Stimulated activated CD4-positive, alpha-beta T cell treated with anti-CD3 and anti-CD28 coated beads, Interleukin-2, amount 100 ng/mL, for 24 hours (primary cell): Measurements from ENCODE around the gene NAIF1.

Experiments used
- DNase-seq, 2 donors: peaks; one replicate each; pipeline ENCODE4 v3.0.0-alpha.2; 2020

The NAIF1 gene

DNA sequence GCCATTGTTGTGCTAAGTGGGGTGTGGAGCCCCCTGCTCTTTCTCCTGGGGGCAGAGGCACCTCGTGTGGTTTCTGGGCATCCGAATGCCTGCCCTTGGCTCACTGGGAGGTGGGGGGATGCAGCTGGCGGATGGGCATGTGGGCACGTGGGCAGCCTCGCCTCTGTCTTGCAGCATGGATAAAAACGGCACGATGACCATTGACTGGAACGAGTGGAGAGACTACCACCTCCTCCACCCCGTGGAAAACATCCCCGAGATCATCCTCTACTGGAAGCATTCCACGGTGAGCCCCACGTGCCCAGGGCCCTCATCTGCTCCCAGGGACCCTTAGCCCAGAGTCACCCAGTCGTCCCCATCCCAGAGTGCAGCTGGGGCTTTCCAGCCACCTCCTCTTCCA is 35.1 kb upstream of the NAIF1 start:
- DNase-seq = no peak

DNA sequence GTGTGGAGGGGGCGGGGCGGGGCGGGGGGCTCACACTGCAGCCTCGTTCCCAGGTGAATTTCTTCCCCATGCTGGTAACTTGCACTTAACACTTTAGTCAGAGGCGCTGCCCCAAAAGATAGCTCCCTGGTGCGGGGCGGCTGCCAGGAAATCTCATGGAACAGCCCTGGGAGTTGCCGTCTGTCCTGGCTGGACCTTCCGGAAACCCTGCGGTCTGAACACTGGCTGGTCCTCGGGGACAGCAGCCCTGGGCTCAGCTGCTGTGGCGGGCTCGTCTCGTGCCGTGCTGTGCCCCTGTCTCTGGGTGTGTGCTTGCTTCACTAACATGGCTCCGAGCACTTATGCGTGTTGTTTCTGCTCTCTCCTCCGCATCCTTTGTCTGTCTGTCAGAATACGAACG is 34.6 kb upstream of the NAIF1 start:
- DNase-seq = no peak

DNA sequence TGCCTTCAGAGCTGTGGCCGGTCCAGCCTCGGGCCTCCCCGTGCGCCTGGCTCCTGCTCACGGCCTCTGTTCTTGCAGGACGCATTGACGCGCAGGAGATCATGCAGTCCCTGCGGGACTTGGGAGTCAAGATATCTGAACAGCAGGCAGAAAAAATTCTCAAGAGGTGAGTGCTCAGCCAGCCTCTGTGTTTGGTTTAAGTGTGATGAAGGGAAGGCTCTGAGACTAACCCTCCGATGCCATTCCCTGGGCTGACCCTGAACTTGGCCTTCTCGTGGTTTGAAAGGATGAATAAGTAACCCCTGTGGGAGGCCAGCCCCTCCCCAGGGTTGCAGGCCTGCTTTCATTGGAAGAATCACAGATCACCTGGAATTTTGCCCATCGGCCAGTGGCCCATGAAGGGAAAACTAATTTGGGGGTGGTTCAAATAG is 34.1 kb upstream of the NAIF1 start:
- no peak for DNase-seq

DNA sequence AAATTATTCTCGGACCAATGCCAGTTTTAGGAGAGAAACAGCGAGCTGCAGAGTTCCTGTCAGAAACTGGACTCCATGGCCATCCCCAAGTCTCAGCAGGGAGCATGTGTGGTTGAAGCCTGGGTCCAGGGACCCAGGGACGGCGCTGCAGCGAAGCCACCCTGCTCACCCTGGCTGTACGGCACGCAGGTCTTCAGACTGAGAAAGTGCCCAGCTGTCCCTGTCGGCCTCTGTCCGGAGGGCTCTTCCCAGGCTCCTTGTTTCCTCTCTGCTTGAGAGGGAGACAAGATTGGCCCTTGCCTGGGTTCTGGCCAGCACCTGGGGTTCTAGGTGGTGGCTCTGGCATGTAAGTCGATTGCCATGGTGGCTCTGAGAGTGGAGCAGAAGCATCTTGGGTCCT is 33.5 kb upstream of the NAIF1 start:
- no peak for DNase-seq

DNA sequence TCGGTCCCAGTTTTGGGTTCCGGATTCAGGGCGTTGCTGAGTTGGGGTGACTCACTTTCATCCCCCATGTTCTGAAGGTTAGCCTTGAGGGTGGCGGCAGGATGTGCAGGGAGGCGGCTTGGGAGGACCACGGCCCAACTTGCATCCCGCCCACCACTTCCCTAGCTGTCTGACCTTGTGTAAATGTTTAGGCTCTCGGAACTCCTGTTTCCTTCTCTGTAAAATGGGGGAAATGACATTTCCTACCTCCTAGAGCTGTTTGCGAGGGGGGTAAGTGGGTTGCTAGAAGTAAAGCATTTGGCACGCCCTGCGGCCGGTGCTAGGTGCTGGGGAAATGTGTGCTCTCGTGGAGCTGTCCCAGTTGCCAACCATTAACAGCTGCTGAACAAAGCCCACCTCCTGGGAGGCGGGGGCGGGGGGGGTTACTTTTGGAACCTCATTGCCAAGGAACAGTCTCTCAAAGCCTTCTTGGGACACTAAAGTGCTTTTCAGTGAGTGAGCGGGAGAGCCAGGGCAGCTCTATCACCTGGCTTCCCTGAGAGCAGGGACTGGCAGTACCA is 32.9 kb upstream of the NAIF1 start:
- DNase-seq = no peak

DNA sequence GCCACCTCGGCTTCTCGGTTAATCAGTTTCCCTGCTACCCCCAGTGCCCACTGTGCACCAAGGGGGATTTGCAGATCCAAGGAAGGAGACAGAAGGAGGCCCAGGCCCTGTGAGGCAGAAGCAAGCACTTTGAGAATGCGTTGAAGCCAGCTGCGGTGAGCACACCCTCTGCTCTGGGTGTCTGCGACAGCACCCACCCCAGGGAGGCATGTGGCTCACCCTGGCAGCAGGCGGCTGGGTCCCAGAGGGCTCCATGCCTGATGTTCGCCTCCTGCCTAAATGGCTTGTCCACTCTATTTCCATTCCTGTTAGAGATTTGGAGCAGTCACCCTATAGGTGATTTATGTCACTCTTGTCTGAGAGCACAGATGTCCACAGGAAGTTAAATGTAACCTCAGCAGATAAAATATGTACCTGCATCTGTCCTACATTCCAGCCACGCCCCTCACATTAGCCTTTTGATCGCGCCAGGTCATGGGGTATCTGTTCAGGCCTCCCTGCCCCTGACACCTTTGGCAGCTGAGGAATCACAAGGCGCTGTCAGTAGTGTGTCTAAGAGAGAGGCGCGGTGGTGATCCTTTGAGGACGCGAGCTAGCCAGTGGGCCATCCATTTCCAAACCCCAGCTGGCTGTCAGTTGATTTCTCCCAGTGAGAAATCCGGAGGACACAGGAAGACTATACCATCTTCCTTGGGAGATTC is 32.3 kb upstream of the NAIF1 start:
- no peak for DNase-seq

DNA sequence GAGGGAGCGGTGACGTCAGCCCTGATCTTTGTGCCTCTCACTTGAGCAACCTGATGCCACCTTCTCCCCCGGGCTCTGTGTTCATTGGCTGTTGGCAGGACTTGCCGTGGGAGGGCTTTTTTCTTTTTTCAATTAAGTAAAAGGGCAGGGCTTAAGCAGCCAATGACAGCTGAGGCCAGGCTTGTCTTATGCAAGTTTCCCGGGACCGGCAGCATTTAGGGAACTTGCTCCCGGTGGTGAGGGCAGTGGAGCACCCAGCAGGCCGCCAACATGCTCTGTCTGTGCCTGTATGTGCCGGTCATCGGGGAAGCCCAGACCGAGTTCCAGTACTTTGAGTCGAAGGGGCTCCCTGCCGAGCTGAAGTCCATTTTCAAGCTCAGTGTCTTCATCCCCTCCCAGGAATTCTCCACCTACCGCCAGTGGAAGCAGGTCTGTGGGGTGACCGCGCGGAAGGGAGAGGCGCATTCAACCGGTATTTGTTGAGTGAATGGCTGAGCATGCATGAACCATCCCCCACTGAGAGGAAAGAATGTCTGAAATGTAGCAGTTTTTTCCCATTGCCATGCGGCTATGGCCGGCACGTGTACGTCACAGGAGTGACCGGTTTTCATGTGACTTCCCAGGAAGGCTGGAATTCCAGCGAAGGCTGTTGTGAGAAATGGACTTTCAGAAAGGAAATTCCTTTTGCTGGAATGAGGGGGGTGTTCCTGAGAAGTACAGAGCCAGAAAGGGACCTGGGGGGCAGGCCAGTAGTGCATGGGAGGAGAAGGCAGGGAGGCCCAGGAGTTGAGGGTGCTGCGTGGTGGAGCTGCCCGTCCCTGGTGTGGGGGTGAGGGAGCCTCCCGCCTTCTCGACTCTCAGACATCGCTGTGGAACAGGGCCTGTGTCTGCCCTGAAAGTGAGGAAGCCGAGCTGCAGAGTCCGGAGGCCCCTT is 31.4 kb upstream of the NAIF1 start:
- DNase-seq = peak; percentile 62 to 69

DNA sequence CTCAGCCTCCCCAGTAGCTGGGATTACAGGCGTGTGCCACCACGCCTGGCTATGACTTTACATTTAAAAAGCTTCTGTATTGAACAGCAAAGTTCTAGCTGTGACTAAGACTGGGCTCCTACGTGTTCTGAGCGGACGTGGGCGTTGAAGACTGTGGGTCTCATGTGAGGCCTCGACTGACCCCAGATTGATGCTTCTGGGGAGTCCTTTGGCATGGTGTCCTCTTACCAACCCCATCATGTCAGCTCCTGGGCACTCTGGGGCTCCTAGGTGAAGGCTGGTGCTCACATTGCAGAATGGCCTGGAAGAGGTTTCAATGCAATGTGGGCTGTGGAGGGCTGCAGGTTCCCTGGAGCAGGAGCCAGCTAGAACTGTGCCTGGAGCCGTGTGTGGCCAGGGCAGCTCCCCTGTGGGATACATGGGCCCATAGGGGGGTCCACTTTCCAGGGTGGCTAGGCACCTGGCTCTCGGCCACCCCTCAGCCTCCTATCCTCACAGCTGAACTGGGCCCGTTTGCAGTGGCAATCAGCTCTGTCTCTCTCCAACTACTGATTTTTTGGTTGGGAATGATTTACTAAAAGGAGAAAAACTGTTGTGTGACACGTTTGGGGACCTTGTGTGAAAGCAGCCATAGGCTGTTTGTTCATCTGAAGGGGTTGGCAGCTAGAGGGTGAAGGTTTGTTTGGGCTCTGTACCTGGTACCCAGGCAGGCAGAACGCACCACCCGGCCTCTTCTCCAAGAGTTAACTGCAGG is 30.6 kb upstream of the NAIF1 start:
- no peak for DNase-seq

DNA sequence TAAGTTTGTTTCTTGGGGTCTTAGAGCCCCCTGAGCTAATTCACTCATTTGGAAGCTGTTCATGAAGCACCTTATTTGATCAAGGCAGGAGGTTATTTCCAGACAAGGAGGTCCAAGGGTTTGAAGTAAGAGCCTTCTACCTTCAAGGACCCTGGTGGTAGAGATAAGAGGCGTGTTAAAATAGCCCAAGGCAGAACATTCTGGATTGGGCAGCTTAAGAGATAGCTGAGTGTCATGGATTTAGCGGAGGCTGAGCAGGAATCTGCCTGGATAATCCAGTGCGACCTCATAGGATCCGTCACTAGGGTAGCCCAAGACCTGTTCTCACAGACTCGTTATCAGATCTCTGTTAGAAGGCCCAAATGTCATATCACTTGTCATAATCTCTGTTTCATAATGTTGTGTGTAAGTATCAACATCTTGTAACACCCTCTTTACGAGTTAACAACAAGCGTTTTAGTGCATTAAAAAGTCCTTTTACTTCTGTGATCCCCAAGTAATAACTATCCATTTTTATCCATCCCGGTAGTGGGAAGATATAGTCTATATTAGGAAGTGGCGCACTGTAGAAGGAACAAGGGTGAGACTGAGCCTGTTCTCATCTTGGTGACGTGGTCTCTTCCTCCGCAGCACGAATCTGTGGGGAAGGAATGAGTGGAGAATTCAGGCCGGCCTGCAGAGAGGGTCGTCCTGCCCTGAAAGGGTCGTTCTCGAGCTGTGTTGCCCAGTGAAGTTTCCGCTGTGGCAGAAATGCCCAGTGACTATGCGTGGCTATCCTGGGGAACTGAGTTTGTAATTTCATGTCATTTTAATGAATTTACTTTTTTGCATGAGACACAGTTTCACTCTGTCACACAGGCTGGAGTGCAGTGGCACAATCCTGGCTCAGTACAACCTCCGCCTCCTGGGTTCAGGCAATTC is 29.8 kb upstream of the NAIF1 start:
- DNase-seq = no peak

DNA sequence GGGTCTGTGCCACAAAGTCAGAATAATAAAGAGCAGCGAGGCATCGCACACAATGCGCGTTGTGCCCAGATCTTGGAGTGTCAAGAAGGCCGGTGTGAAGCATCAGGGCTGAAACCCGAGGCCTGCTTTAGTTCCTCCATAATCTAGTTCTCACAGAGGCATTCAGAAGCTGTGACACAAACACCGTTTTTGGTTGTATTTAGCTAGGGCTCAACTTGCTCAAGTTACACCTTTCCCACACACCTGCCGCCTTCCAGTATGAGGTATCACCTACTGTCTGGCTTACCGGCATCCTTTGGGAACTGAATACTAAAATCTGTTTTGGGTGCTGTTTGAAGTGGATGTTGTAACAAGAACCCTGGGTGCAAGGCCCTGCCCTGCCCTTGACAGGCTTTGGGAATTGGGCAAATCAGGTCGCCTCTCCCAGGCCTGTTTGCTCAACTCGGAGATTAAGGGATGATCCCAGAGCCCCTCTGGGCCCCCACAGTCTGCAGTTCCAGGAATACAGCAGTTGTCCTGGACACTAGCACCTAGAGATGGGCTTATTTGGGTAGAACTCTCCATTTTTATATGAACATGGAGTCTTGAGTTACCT is 27.9 kb upstream of the NAIF1 start:
- DNase-seq = no peak

DNA sequence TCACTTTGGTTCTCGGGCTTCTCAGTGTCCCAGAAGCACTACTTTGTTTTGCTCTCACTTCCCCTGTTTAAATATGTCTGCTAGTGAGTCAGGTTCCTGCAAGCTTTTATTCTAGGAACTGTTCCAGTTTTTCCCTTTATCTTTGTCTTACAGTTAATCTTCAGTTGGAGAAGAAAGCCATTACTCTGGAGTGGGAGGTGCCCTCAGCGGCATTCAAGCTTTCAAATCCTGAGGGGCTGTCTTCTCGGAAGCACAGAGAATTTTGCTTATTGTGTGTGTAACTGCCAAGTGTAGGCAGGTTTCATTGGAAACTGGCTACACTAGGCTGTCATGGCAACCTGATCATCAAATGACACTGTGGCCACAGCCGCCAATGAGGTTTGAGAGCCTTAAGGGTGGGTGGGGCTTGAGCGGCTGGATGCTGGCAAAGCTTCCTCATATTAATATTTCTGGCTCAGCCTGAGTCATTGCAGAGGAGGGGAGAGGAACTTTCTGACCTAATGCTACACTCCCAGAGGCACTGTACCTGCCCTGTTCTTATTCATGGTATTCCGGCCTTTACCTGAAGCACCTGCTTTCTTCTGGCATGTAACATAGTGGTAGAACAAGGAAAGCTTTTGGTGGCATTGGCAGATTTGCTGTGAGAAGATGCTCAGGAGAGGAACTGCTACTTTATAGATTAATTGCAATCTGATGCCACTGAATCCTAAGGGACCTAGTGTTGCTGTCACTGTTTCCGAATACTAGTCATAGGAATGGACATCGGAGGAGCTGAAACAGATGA is 27.2 kb upstream of the NAIF1 start:
- DNase-seq = peak; percentile 85

DNA sequence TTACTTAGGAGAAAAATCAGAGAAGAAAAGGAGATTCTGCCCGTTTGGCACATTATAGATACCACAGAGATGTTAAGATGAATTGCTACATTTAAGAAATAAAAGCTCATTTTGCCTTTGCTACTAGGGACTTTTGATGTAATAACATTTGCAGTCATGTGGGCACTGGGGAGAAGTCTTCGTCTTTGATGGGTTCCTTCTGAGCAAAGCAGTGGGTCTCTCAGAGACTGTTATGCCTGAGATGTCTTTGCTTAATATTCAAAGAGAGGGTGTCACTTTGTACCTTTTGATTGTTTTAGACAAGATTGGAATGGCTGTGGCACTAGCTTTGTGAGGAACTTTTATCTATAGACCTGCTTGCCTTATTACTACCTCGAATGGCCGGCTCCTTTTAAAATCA is 25.9 kb upstream of the NAIF1 start:
- DNase-seq = no peak

DNA sequence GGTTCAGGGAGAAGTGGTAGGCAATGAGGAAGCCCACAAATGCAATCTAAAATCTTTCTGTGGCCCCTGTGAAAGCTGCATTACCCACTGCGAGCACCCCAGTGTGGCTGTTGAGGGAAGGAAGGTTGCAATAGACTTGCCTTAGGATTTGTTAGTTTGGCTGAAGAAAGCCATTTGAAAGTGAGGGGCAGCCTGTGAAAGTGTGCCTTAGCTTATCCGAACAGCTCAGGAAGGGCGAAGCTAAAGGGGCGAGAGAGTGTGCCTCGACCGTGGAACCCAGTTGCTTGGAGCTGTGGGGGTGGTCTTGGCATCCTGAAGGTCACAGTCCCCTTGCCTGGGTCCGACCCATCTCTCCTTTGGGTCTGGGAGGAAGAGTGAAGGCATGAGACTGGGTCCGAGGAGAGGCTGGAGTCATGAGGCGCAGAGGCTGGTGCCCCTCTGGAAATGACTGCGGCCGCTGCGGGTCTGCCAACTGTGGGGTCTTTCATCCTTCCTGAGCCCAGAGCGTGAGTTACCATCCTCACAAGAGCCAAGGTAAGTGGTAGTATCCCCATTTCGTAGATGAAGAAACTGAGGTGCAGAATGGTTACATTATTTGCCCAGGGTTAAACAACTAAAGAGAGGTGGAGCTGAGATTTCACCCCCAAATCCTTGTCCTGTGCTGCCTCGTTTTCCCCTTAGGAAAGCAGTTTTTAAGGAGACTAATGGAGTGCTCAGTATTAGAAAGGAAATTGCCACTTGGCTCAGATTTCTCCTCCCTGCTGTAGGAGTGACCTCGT is 25.3 kb upstream of the NAIF1 start:
- DNase-seq = no peak

DNA sequence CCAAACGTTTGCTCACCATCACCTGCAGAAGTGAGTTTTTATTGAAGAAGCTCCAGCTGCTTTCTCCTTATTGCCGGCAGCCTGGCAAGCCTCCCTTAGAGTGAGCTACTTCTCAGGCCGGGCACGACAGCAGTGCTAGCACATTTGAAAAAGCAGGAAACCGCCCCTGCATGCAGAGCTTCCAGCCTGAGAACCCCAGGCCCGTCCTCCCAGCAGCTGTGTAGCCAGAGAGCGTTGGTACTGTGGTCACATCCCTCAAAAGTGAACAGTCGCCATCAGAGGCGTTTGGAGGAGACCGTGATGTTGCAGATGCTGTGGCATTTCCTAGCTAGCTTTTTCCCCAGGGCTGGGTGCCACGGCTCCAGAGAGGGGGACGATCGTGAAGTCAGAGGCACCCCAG is 24.5 kb upstream of the NAIF1 start:
- no peak for DNase-seq

DNA sequence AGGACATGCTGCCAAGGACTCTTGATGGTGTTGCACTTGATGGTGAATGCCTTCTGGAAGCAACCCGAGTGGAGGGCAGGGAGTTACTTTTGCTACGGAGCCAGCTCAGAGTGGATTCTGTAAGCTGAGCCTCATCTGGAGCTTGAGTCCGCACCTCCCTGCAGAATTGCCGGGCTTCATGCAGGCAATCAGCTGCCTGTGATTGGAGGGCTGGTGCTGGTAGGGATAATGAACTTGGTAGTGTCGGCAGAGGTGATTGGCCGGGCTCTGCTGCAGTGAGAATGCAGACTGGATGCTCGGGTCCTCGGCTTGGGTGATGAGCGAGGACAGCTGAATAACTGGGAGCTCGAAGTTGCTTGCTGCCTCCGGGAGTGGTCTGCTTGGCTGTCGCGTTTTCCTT is 24.0 kb upstream of the NAIF1 start:
- DNase-seq = no peak

DNA sequence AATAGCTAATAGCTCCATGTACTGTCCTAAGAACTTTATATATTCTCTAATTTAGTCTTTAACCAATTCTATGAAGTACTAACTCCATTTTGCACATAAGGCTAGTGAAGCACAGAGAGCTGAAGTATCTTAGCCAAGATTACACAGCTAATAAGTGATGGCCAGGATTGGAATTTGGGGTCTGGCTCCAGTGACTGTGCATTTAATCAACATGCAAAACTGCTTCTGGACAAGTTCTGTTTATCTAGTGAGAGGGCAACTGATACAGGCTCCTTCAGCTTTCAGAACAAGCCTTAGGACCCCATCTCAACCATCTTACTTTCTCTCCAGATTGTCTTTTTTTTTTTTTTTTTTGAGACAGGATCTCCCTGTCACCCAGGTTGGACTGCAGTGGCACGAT is 22.2 kb upstream of the NAIF1 start:
- DNase-seq = no peak

DNA sequence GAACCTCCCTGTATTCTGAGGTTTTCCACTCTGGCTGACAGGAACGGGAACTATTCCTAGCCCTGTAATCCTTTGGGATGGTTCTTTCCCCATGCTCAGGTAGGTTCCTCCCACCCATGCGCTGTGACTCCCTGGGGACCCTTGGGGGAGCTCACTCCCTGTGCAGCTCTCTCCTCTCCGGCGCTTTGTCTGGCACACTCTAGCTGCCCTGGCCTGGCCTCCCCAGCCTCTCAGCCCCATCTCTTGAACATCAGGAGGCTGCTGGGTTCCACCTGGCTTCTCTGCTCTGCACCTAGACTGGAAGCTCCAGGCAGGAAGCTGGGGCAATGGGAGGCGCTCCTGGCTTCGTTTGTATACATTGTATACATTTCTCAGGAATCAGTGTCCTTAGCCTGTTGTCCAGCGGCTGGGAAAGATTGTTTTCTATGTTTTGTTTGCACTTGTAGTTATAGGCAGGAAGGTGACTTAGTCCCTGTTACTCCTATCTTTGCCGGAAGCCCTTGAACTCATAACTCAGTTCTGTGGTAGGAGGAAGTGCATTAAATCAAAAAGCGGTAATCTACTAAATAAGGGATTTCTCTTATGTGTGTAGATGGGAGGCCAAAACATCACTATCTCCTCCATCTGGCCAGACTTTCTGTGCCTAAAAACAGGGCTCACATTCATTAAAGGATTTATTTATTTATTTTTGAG is 21.3 kb upstream of the NAIF1 start:
- no peak for DNase-seq

DNA sequence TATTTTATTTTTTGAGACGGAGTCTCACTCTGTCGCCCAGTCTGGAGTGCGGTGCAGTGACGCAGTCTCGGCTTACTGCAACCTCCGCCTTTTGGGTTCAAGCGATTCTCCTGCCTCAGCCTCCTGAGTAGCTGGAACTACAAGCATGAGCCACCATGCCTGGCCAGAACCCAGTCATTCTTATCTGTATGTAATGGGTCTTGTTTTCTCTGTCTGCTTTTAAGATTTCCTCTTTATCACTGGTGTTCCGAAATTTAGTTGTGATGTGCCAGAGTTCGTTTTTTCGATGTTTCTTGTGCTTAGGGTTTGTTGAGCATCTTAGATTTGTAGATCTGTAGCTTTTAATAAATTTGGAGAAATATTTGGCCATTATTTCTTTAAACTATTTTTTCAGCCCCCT is 20.1 kb upstream of the NAIF1 start:
- DNase-seq = no peak

DNA sequence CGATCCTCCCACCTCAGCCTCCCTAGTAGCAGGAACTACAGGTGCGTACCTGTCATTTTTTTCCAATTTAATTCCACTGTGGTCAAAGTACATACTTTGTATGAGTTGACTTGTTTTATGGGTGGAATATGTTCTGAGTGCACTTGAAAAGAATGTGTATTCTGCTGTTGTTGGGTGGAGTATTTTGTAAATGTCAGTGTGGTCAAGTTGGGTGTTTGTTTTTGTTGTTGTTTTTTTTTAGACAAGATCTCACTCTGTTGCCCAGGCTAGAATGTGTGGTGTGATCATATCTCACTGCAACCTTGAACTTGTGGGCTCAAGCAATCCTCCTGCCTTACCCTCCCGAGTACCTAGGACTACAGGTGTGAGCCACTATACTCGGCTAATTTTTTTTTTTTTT is 18.8 kb upstream of the NAIF1 start:
- DNase-seq = no peak
